ENCODE data around the gene PMPCA.

GRCh38 chr9:136363106-136363948, 47.1 kb upstream of the PMPCA start, which contains the start of gene DNLZ:
- TF ChIP-seq CTCF (CRISPR knock-in tag; IDR thresholded peaks at IDR 0.05) (peak; percentile 90), MXD4 (CRISPR knock-in tag; IDR thresholded peaks at IDR 0.05) (peak; percentile 88), PPARG (CRISPR knock-in tag; conservative IDR thresholded peaks at IDR 0.05) (peak; percentile 46; the same call in 1 of the 2 replicates), ZNF772 (CRISPR knock-in tag; IDR thresholded peaks at IDR 0.05) (no peak)

Measured in HepG2 (cell line).